ENCODE results near the gene OR2L13.

OR2L13 gene

GRCh38 chr1:248094884-248095283 is at the start of gene OR2L13:
TSS of gene OR2L13 (plus strand) at chr1:248095184. CDS start at chr1:248099376, 4,192 bp downstream.
- TF ChIP-seq GATA3 (IDR thresholded peaks at IDR 0.05; ENCODE audit: low read depth, low read length) (no peak), GATA2 (IDR thresholded peaks at IDR 0.05; ENCODE audit: low read depth, low read length) (no peak)

- no peak for TF ChIP-seq GATA2 (IDR thresholded peaks at IDR 0.05; ENCODE audit: low read depth, low read length)
These were observed 49.8 kb upstream of the OR2L13 start for GRCh38 chr1:248045209-248045608.

GRCh38 chr1:248046536-248046935 is 48.4 kb upstream of the OR2L13 start, which contains the start of gene OR2L3:
TSS of gene OR2L3 (plus strand) at chr1:248046836. CDS start at chr1:248060682, 13,846 bp downstream.
- TF ChIP-seq GATA3 (IDR thresholded peaks at IDR 0.05; ENCODE audit: low read depth, low read length) (no peak), GATA2 (IDR thresholded peaks at IDR 0.05; ENCODE audit: low read depth, low read length) (no peak)

- TF ChIP-seq GATA2 (IDR thresholded peaks at IDR 0.05; ENCODE audit: low read depth, low read length) (no peak), GATA3 (IDR thresholded peaks at IDR 0.05; ENCODE audit: low read depth, low read length) (no peak)
These were observed 48.0 kb upstream of the OR2L13 start for GRCh38 chr1:248047008-248047407.

GRCh38 chr1:248054671-248055070 is 40.3 kb upstream of the OR2L13 start:
- TF ChIP-seq GATA2 (IDR thresholded peaks at IDR 0.05; ENCODE audit: low read depth, low read length) (no peak), GATA3 (IDR thresholded peaks at IDR 0.05; ENCODE audit: low read depth, low read length) (no peak)

- TF ChIP-seq GATA2 (IDR thresholded peaks at IDR 0.05; ENCODE audit: low read depth, low read length) (no peak), GATA3 (IDR thresholded peaks at IDR 0.05; ENCODE audit: low read depth, low read length) (no peak)
These were observed 39.7 kb upstream of the OR2L13 start for GRCh38 chr1:248055261-248055660.

GRCh38 chr1:248065071-248065470 is 29.9 kb upstream of the OR2L13 start:
- TF ChIP-seq GATA3 (IDR thresholded peaks at IDR 0.05; ENCODE audit: low read depth, low read length): no peak
- TF ChIP-seq GATA2 (IDR thresholded peaks at IDR 0.05; ENCODE audit: low read depth, low read length): no peak

GRCh38 chr1:248065604-248066003 is 29.4 kb upstream of the OR2L13 start:
- TF ChIP-seq GATA3 (IDR thresholded peaks at IDR 0.05; ENCODE audit: low read depth, low read length): no peak
- TF ChIP-seq GATA2 (IDR thresholded peaks at IDR 0.05; ENCODE audit: low read depth, low read length): no peak

- TF ChIP-seq GATA2 (IDR thresholded peaks at IDR 0.05; ENCODE audit: low read depth, low read length) (no peak), GATA3 (IDR thresholded peaks at IDR 0.05; ENCODE audit: low read depth, low read length) (no peak)
These were observed 3.5 kb downstream of the OR2L13 start for GRCh38 chr1:248098529-248098928.

- no peak for TF ChIP-seq GATA3 (IDR thresholded peaks at IDR 0.05; ENCODE audit: low read depth, low read length)
- no peak for TF ChIP-seq GATA2 (IDR thresholded peaks at IDR 0.05; ENCODE audit: low read depth, low read length)
These were observed 7.9 kb downstream of the OR2L13 start for GRCh38 chr1:248102847-248103246.

- TF ChIP-seq GATA3 (IDR thresholded peaks at IDR 0.05; ENCODE audit: low read depth, low read length) (no peak), GATA2 (IDR thresholded peaks at IDR 0.05; ENCODE audit: low read depth, low read length) (no peak)
These were observed 16.2 kb downstream of the OR2L13 start for GRCh38 chr1:248111157-248111556.

GRCh38 chr1:248114890-248115289 is 19.9 kb downstream of the OR2L13 start:
- TF ChIP-seq GATA3 (IDR thresholded peaks at IDR 0.05; ENCODE audit: low read depth, low read length) (no peak), GATA2 (IDR thresholded peaks at IDR 0.05; ENCODE audit: low read depth, low read length) (no peak)

GRCh38 chr1:248127653-248128052 is 32.7 kb downstream of the OR2L13 start:
- TF ChIP-seq GATA3 (IDR thresholded peaks at IDR 0.05; ENCODE audit: low read depth, low read length) (no peak), GATA2 (IDR thresholded peaks at IDR 0.05; ENCODE audit: low read depth, low read length) (no peak)

- TF ChIP-seq GATA3 (IDR thresholded peaks at IDR 0.05; ENCODE audit: low read depth, low read length) (no peak), GATA2 (IDR thresholded peaks at IDR 0.05; ENCODE audit: low read depth, low read length) (no peak)
These were observed 41.8 kb downstream of the OR2L13 start for GRCh38 chr1:248136811-248137210.

- TF ChIP-seq GATA2 (IDR thresholded peaks at IDR 0.05; ENCODE audit: low read depth, low read length) (no peak), GATA3 (IDR thresholded peaks at IDR 0.05; ENCODE audit: low read depth, low read length) (no peak)
These were observed 45.9 kb downstream of the OR2L13 start for GRCh38 chr1:248140846-248141245.

- TF ChIP-seq GATA2 (IDR thresholded peaks at IDR 0.05; ENCODE audit: low read depth, low read length): no peak
- TF ChIP-seq GATA3 (IDR thresholded peaks at IDR 0.05; ENCODE audit: low read depth, low read length): no peak
These were observed 48.3 kb downstream of the OR2L13 start for GRCh38 chr1:248143311-248143710.

Measured in SH-SY5Y (cell line).